GM19240 (cell line): ENCODE data around the gene ERBB4.
"Not testable (repeated sequence)": the region's sequence is repeated elsewhere in the genome, so short reads cannot be mapped to it uniquely, and the experiment has no call there.

ENCODE experiments used
- DNase-seq: peaks from one replicate; pipeline ENCODE4 v3.0.0; 2011; ENCODE audit warnings: low spot score; ENCODE audit not compliant: insufficient read length

The ERBB4 gene

GRCh38 chr2:212226114-212226513 is 312.5 kb downstream of the ERBB4 start:
- no peak for DNase-seq

- no peak for DNase-seq
Measured at GRCh38 chr2:212223696-212224095, 314.9 kb downstream of the ERBB4 start.

- DNase-seq, result no peak
Measured at GRCh38 chr2:212213191-212213590, 325.4 kb downstream of the ERBB4 start.

GRCh38 chr2:212208467-212208866 is 330.1 kb downstream of the ERBB4 start:
- DNase-seq, result no peak

GRCh38 chr2:212197776-212198175 is 340.8 kb downstream of the ERBB4 start:
- no peak for DNase-seq

GRCh38 chr2:212195626-212196025 is 343.0 kb downstream of the ERBB4 start:
- no peak for DNase-seq

- DNase-seq, result no peak
Measured at GRCh38 chr2:212194396-212194795, 344.2 kb downstream of the ERBB4 start.

GRCh38 chr2:212193803-212194202 is 344.8 kb downstream of the ERBB4 start:
- DNase-seq, result no peak

- DNase-seq, result no peak
Measured at GRCh38 chr2:212193056-212193455, 345.5 kb downstream of the ERBB4 start.

- not testable (repeated sequence) for DNase-seq
Measured at GRCh38 chr2:212191438-212191837, 347.2 kb downstream of the ERBB4 start.

- no peak for DNase-seq
Measured at GRCh38 chr2:212186166-212186565, 352.4 kb downstream of the ERBB4 start.

GRCh38 chr2:212181646-212182045 is 357.0 kb downstream of the ERBB4 start:
- DNase-seq, result no peak

GRCh38 chr2:212180408-212181083 is 358.1 kb downstream of the ERBB4 start:
- DNase-seq, result no peak

GRCh38 chr2:212177724-212178123 is 360.9 kb downstream of the ERBB4 start:
- DNase-seq, result no peak

GRCh38 chr2:212176151-212176550 is 362.5 kb downstream of the ERBB4 start:
- no peak for DNase-seq

- no peak for DNase-seq
Measured at GRCh38 chr2:212173756-212174510, 364.7 kb downstream of the ERBB4 start.

GRCh38 chr2:212173331-212173730 is 365.3 kb downstream of the ERBB4 start:
- no peak for DNase-seq

- DNase-seq, result no peak
Measured at GRCh38 chr2:212170382-212170781, 368.2 kb downstream of the ERBB4 start.

GRCh38 chr2:212158081-212158480 is 380.5 kb downstream of the ERBB4 start:
- DNase-seq, result no peak

- no peak for DNase-seq
Measured at GRCh38 chr2:212157012-212157411, 381.6 kb downstream of the ERBB4 start.

- DNase-seq, result no peak
Measured at GRCh38 chr2:212156088-212156487, 382.5 kb downstream of the ERBB4 start.

- no peak for DNase-seq
Measured at GRCh38 chr2:212154477-212154878, 384.1 kb downstream of the ERBB4 start.

- no peak for DNase-seq
Measured at GRCh38 chr2:212153923-212154322, 384.7 kb downstream of the ERBB4 start.
